ENCODE results near the gene DGKI.
"Not testable (repeated sequence)": the region's sequence is repeated elsewhere in the genome, so short reads cannot be mapped to it uniquely, and the experiment has no call there.

Gene DGKI

GRCh38 chr7:137706330-137706729 lies 140.4 kb downstream of the DGKI start:
- WGBS (ENCODE audit: insufficient coverage): 100% methylated on average over 4 of the region's 5 CpGs
- DNase-seq; H3K4me3 ChIP-seq (ENCODE audit: control insufficient read depth in 1 of 7, extremely low read depth in 1 of 7, insufficient read depth in 4 of 7, low read depth in 2 of 7, low read length in 6 of 7); H3K4me1 ChIP-seq (ENCODE audit: control extremely low read depth in 1 of 4, control insufficient read depth in 4 of 4, insufficient read depth in 4 of 4, low read length in 3 of 4); H3K36me3 ChIP-seq (ENCODE audit: control insufficient read depth in 4 of 4, insufficient read depth in 4 of 4, low read length in 3 of 4); POLR2A ChIA-PET; CTCF ChIA-PET; H3K27me3 ChIP-seq (replicated peaks in 2 of 5; ENCODE audit: control insufficient read depth in 4 of 5, insufficient read depth in 5 of 5, low read length in 4 of 5); H3K27ac ChIP-seq (ENCODE audit: insufficient read depth in 1 of 2, low read depth in 1 of 2, low read length in 2 of 2, poor library complexity in 1 of 2, severe bottlenecking in 2 of 2): not testable (repeated sequence)
- peaks cover 0 to 13% (median 3%) of the 10 kb centered on the region in 5 experiments for H3K9me3 ChIP-seq (ENCODE audit: control extremely low read depth in 1 of 5, control insufficient read depth in 4 of 5, insufficient read depth in 2 of 5, low read depth in 1 of 5, low read length in 4 of 5)

GRCh38 chr7:137704723-137705122 lies 142.1 kb downstream of the DGKI start:
- Histone ChIP-seq H3K36me3 (ENCODE audit: control insufficient read depth in 4 of 4, insufficient read depth in 4 of 4, low read length in 3 of 4) (no peaks in the 10 kb centered on the region), H3K4me3 (ENCODE audit: control insufficient read depth in 1 of 7, extremely low read depth in 1 of 7, insufficient read depth in 4 of 7, low read depth in 2 of 7, low read length in 6 of 7) (no peak overlapping the region), H3K27ac (ENCODE audit: insufficient read depth in 1 of 2, low read depth in 1 of 2, low read length in 2 of 2, poor library complexity in 1 of 2, severe bottlenecking in 2 of 2) (no peak overlapping the region), H3K9me3 (ENCODE audit: control extremely low read depth in 1 of 5, control insufficient read depth in 4 of 5, insufficient read depth in 2 of 5, low read depth in 1 of 5, low read length in 4 of 5) (peaks cover 0 to 13% (median 3%) of the 10 kb centered on the region in 5 experiments), H3K4me1 (ENCODE audit: control extremely low read depth in 1 of 4, control insufficient read depth in 4 of 4, insufficient read depth in 4 of 4, low read length in 3 of 4) (no peaks in the 10 kb centered on the region), H3K27me3 (replicated peaks in 2 of 5; ENCODE audit: control insufficient read depth in 4 of 5, insufficient read depth in 5 of 5, low read length in 4 of 5) (peaks cover 0 to 2% (median 0%) of the 10 kb centered on the region in 5 experiments)
- ChIA-PET POLR2A (no interaction called here), CTCF (no interaction called here)
- DNase-seq: no peak
- no CpG with 5 or more reads among the region's 1 CpG for WGBS (ENCODE audit: insufficient coverage)

- CTCF ChIA-PET: no interaction called here
- H3K4me1 ChIP-seq (ENCODE audit: control extremely low read depth in 1 of 4, control insufficient read depth in 4 of 4, insufficient read depth in 4 of 4, low read length in 3 of 4): no peaks in the 10 kb centered on the region
Observed at GRCh38 chr7:137703291-137704010, 143.3 kb downstream of the DGKI start.

GRCh38 chr7:137696988-137697387 lies 149.8 kb downstream of the DGKI start:
- Histone ChIP-seq H3K9me3 (ENCODE audit: control extremely low read depth in 1 of 5, control insufficient read depth in 4 of 5, insufficient read depth in 2 of 5, low read depth in 1 of 5, low read length in 4 of 5) (no peaks in the 10 kb centered on the region), H3K27me3 (replicated peaks in 2 of 5; ENCODE audit: control insufficient read depth in 4 of 5, insufficient read depth in 5 of 5, low read length in 4 of 5) (peaks cover 0 to 2% (median 0%) of the 10 kb centered on the region in 5 experiments), H3K4me1 (ENCODE audit: control extremely low read depth in 1 of 4, control insufficient read depth in 4 of 4, insufficient read depth in 4 of 4, low read length in 3 of 4) (no peaks in the 10 kb centered on the region), H3K27ac (ENCODE audit: insufficient read depth in 1 of 2, low read depth in 1 of 2, low read length in 2 of 2, poor library complexity in 1 of 2, severe bottlenecking in 2 of 2) (no peak overlapping the region), H3K4me3 (ENCODE audit: control insufficient read depth in 1 of 7, extremely low read depth in 1 of 7, insufficient read depth in 4 of 7, low read depth in 2 of 7, low read length in 6 of 7) (no peak overlapping the region), H3K36me3 (ENCODE audit: control insufficient read depth in 4 of 4, insufficient read depth in 4 of 4, low read length in 3 of 4) (no peaks in the 10 kb centered on the region)
- ChIA-PET CTCF (no interaction called here), POLR2A (no interaction called here)
- WGBS (ENCODE audit: insufficient coverage): no CpG with 5 or more reads among the region's 1 CpG
- DNase-seq: no peak

More at GRCh38 chr7:137703291-137704010, 143.3 kb downstream of the DGKI start:
- POLR2A ChIA-PET: no interaction called here
- peaks cover 0 to 2% (median 0%) of the 10 kb centered on the region in 5 experiments for H3K27me3 ChIP-seq (replicated peaks in 2 of 5; ENCODE audit: control insufficient read depth in 4 of 5, insufficient read depth in 5 of 5, low read length in 4 of 5)
- no peak overlapping the region for H3K4me3 ChIP-seq (ENCODE audit: control insufficient read depth in 1 of 7, extremely low read depth in 1 of 7, insufficient read depth in 4 of 7, low read depth in 2 of 7, low read length in 6 of 7)
- no peak overlapping the region for H3K27ac ChIP-seq (ENCODE audit: insufficient read depth in 1 of 2, low read depth in 1 of 2, low read length in 2 of 2, poor library complexity in 1 of 2, severe bottlenecking in 2 of 2)
- DNase-seq: no peak
- H3K36me3 ChIP-seq (ENCODE audit: control insufficient read depth in 4 of 4, insufficient read depth in 4 of 4, low read length in 3 of 4): no peaks in the 10 kb centered on the region
- H3K9me3 ChIP-seq (ENCODE audit: control extremely low read depth in 1 of 5, control insufficient read depth in 4 of 5, insufficient read depth in 2 of 5, low read depth in 1 of 5, low read length in 4 of 5): peaks cover 0 to 13% (median 3%) of the 10 kb centered on the region in 5 experiments
- 100% methylated on average over 3 of the region's 3 CpGs for WGBS (ENCODE audit: insufficient coverage)

GRCh38 chr7:137696376-137696775 lies 150.4 kb downstream of the DGKI start:
- Histone ChIP-seq H3K4me3 (ENCODE audit: control insufficient read depth in 1 of 7, extremely low read depth in 1 of 7, insufficient read depth in 4 of 7, low read depth in 2 of 7, low read length in 6 of 7) (no peak overlapping the region), H3K27me3 (replicated peaks in 2 of 5; ENCODE audit: control insufficient read depth in 4 of 5, insufficient read depth in 5 of 5, low read length in 4 of 5) (peaks cover 0 to 2% (median 0%) of the 10 kb centered on the region in 5 experiments), H3K9me3 (ENCODE audit: control extremely low read depth in 1 of 5, control insufficient read depth in 4 of 5, insufficient read depth in 2 of 5, low read depth in 1 of 5, low read length in 4 of 5) (no peaks in the 10 kb centered on the region), H3K36me3 (ENCODE audit: control insufficient read depth in 4 of 4, insufficient read depth in 4 of 4, low read length in 3 of 4) (no peaks in the 10 kb centered on the region), H3K27ac (ENCODE audit: insufficient read depth in 1 of 2, low read depth in 1 of 2, low read length in 2 of 2, poor library complexity in 1 of 2, severe bottlenecking in 2 of 2) (no peak overlapping the region), H3K4me1 (ENCODE audit: control extremely low read depth in 1 of 4, control insufficient read depth in 4 of 4, insufficient read depth in 4 of 4, low read length in 3 of 4) (no peaks in the 10 kb centered on the region)
- WGBS (ENCODE audit: insufficient coverage): no CpG with 5 or more reads among the region's 2 CpGs
- DNase-seq: no peak
- CTCF ChIA-PET: no interaction called here
- POLR2A ChIA-PET: no interaction called here

- no peaks in the 10 kb centered on the region for H3K4me1 ChIP-seq (ENCODE audit: control extremely low read depth in 1 of 4, control insufficient read depth in 4 of 4, insufficient read depth in 4 of 4, low read length in 3 of 4)
- POLR2A ChIA-PET: no interaction called here
- CTCF ChIA-PET: no interaction called here
- DNase-seq: no peak
- H3K9me3 ChIP-seq (ENCODE audit: control extremely low read depth in 1 of 5, control insufficient read depth in 4 of 5, insufficient read depth in 2 of 5, low read depth in 1 of 5, low read length in 4 of 5): no peaks in the 10 kb centered on the region
- no peaks in the 10 kb centered on the region for H3K36me3 ChIP-seq (ENCODE audit: control insufficient read depth in 4 of 4, insufficient read depth in 4 of 4, low read length in 3 of 4)
- H3K27me3 ChIP-seq (replicated peaks in 2 of 5; ENCODE audit: control insufficient read depth in 4 of 5, insufficient read depth in 5 of 5, low read length in 4 of 5): peaks cover 0 to 2% (median 0%) of the 10 kb centered on the region in 5 experiments
- no peak overlapping the region for H3K27ac ChIP-seq (ENCODE audit: insufficient read depth in 1 of 2, low read depth in 1 of 2, low read length in 2 of 2, poor library complexity in 1 of 2, severe bottlenecking in 2 of 2)
- WGBS (ENCODE audit: insufficient coverage): 85% methylated on average over 4 of the region's 7 CpGs
- no peak overlapping the region for H3K4me3 ChIP-seq (ENCODE audit: control insufficient read depth in 1 of 7, extremely low read depth in 1 of 7, insufficient read depth in 4 of 7, low read depth in 2 of 7, low read length in 6 of 7)
Observed at GRCh38 chr7:137695942-137696341, 150.8 kb downstream of the DGKI start.

- Histone ChIP-seq H3K36me3 (ENCODE audit: control insufficient read depth in 4 of 4, insufficient read depth in 4 of 4, low read length in 3 of 4) (no peaks in the 10 kb centered on the region), H3K4me1 (ENCODE audit: control extremely low read depth in 1 of 4, control insufficient read depth in 4 of 4, insufficient read depth in 4 of 4, low read length in 3 of 4) (no peaks in the 10 kb centered on the region), H3K9me3 (ENCODE audit: control extremely low read depth in 1 of 5, control insufficient read depth in 4 of 5, insufficient read depth in 2 of 5, low read depth in 1 of 5, low read length in 4 of 5) (no peaks in the 10 kb centered on the region), H3K27ac (ENCODE audit: insufficient read depth in 1 of 2, low read depth in 1 of 2, low read length in 2 of 2, poor library complexity in 1 of 2, severe bottlenecking in 2 of 2) (no peak overlapping the region), H3K4me3 (ENCODE audit: control insufficient read depth in 1 of 7, extremely low read depth in 1 of 7, insufficient read depth in 4 of 7, low read depth in 2 of 7, low read length in 6 of 7) (no peak overlapping the region), H3K27me3 (replicated peaks in 2 of 5; ENCODE audit: control insufficient read depth in 4 of 5, insufficient read depth in 5 of 5, low read length in 4 of 5) (peaks cover 0 to 2% (median 0%) of the 10 kb centered on the region in 5 experiments)
- ChIA-PET CTCF (no interaction called here), POLR2A (no interaction called here)
- WGBS (ENCODE audit: insufficient coverage): 100% methylated on average over 2 of the region's 3 CpGs
- DNase-seq: no peak
Observed at GRCh38 chr7:137695494-137695893, 151.3 kb downstream of the DGKI start.

Measured in common myeloid progenitor, CD34-positive (primary cell).